Neutrophil (primary cell): Measurements from ENCODE around the gene CEP250.
"Not testable (repeated sequence)": the region's sequence is repeated elsewhere in the genome, so short reads cannot be mapped to it uniquely, and the experiment has no call there.

Experiments
- H3K27ac ChIP-seq: fragments of 200-600 bp; sonication (generic); 2 replicates; pipeline ENCODE4 v1.5.1; 2016; ENCODE audit warnings: mild to moderate bottlenecking, moderate library complexity
- H3K27me3 ChIP-seq: fragments of 200-600 bp; sonication (generic); 2 replicates; pipeline ENCODE4 v1.6.0; 2016; ENCODE audit warnings: mild to moderate bottlenecking
- H3K36me3 ChIP-seq: fragments of 200-600 bp; sonication (generic); 2 replicates; pipeline ENCODE4 v1.5.1; 2017
- H3K4me1 ChIP-seq, 2 experiments: fragments of 200-600 bp in 1 of 2; sonication (generic) in 1 of 2; 1 replicate in 1 of 2; 2 replicates in 1 of 2; pipeline versions ENCODE4 v1.5.1 to v1.6.1; 2013 to 2016; ENCODE audit warnings: low read depth in 1 of 2, low read length in 1 of 2, mild to moderate bottlenecking in 1 of 2, moderate library complexity in 1 of 2; ENCODE audit not compliant: control insufficient read depth in 1 of 2, insufficient read depth in 1 of 2
- H3K4me3 ChIP-seq, 2 experiments: fragments of 200-600 bp in 1 of 2; sonication (generic) in 1 of 2; 1 replicate in 1 of 2; 2 replicates in 1 of 2; pipeline ENCODE4 v1.5.1; 2013 to 2016; ENCODE audit warnings: low read depth in 1 of 2, low read length in 1 of 2, mild to moderate bottlenecking in 1 of 2, moderate library complexity in 1 of 2
- H3K9me3 ChIP-seq: fragments of 200-600 bp; sonication (generic); 2 replicates; pipeline ENCODE4 v1.5.1; 2016
- TF ChIP-seq, protein P1 (sequence below): fragments of 200-600 bp; sonication (generic); IDR thresholded peaks from 2 replicates; pipeline ENCODE4 v1.5.1; 2016; ENCODE audit warnings: antibody characterized with exemption

CEP250 gene

DNA sequence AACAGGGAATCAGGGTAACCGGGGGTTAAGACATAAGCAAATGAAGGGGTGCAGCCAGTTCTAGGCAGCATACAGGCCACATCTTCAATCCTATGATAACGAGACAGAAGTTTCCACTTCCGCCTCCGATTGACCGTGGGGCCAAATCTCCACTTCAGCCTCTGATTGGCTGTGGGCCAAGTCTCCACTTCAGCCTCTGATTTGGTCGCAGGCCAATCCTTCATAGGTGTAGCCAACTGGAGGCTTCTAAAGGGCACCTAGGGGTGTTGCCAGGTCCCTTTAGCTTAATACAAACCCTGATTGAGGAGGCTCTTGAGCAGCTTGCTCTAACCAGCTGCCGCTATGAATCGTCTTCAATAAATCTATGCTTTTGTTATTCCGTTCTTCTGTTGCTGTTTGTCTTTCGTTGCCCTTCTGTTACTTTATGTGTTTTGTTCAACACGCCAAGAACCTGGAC, 84.4 kb downstream of the CEP250 start:
- Histone ChIP-seq H3K4me3 (no peak overlapping the region), H3K27me3 (no peaks in the 10 kb centered on the region), H3K9me3 (no peaks in the 10 kb centered on the region), H3K36me3 (no peaks in the 10 kb centered on the region), H3K27ac (no peak overlapping the region), H3K4me1 (peaks cover 6 to 11% of the 10 kb centered on the region in 2 experiments)
- TF ChIP-seq, protein P1, sequence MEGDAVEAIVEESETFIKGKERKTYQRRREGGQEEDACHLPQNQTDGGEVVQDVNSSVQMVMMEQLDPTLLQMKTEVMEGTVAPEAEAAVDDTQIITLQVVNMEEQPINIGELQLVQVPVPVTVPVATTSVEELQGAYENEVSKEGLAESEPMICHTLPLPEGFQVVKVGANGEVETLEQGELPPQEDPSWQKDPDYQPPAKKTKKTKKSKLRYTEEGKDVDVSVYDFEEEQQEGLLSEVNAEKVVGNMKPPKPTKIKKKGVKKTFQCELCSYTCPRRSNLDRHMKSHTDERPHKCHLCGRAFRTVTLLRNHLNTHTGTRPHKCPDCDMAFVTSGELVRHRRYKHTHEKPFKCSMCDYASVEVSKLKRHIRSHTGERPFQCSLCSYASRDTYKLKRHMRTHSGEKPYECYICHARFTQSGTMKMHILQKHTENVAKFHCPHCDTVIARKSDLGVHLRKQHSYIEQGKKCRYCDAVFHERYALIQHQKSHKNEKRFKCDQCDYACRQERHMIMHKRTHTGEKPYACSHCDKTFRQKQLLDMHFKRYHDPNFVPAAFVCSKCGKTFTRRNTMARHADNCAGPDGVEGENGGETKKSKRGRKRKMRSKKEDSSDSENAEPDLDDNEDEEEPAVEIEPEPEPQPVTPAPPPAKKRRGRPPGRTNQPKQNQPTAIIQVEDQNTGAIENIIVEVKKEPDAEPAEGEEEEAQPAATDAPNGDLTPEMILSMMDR: no peak

- Histone ChIP-seq H3K36me3 (no peaks in the 10 kb centered on the region), H3K27ac (peak overlapping the region; percentile 87), H3K4me1 (peaks cover 6 to 11% of the 10 kb centered on the region in 2 experiments), H3K4me3 (peak overlapping the region; percentile 72 to 84), H3K9me3 (no peaks in the 10 kb centered on the region), H3K27me3 (no peaks in the 10 kb centered on the region)
- TF ChIP-seq, protein P1: no peak
Measured at GRCh38 chr20:35541118-35541782, 85.9 kb downstream of the CEP250 start.

GRCh38 chr20:35541783-35542662, 86.6 kb downstream of the CEP250 start, which contains the start of gene ERGIC3:
Gene ERGIC3 (plus strand): TSS chr20:35542078. CDS start chr20:35542098, 20 bp downstream.
- peaks cover 6 to 11% of the 10 kb centered on the region in 2 experiments for H3K4me1 ChIP-seq
- no peaks in the 10 kb centered on the region for H3K36me3 ChIP-seq
- peak within 1 kb of the TSS; percentile 87 for H3K27ac ChIP-seq
- H3K9me3 ChIP-seq: no peaks in the 10 kb centered on the region
- TF ChIP-seq, protein P1: peak; percentile 38
- H3K4me3 ChIP-seq: peak within 1 kb of the TSS; percentile 72 to 84
- no peaks in the 10 kb centered on the region for H3K27me3 ChIP-seq

- Histone ChIP-seq H3K4me3 (no peak overlapping the region), H3K36me3 (peaks cover 9% of the 10 kb centered on the region), H3K27me3 (no peaks in the 10 kb centered on the region), H3K9me3 (no peaks in the 10 kb centered on the region), H3K4me1 (peaks cover 6 to 11% of the 10 kb centered on the region in 2 experiments), H3K27ac (peak overlapping the region; percentile 87)
- TF ChIP-seq, protein P1: no peak
Measured at GRCh38 chr20:35542990-35543389, 87.6 kb downstream of the CEP250 start.

- Histone ChIP-seq H3K27ac (no peak overlapping the region), H3K27me3 (no peaks in the 10 kb centered on the region), H3K4me1 (peaks cover 6 to 11% of the 10 kb centered on the region in 2 experiments), H3K4me3 (no peak overlapping the region), H3K9me3 (no peaks in the 10 kb centered on the region), H3K36me3 (peaks cover 23% of the 10 kb centered on the region)
- TF ChIP-seq, protein P1: no peak
Measured at GRCh38 chr20:35544436-35544835, 89.0 kb downstream of the CEP250 start.

DNA sequence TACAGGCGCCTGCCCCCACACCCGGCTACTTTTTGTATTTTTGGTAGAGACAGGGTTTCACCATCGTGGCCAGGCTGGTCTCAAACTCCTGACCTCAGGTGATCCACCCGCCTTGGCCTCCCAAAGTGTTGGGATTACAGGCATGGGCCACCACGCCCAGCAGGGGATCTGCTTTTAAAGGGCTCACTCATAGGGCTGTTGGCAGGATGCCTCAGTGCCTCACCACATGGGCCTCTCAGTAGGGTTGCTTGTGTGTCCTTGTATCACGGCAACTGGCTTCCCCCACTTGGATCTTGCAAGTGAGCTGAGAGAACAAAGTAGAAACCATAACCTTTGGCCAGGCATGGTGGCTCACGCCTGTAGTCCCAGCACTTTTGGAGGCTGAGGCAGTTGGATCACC, 89.5 kb downstream of the CEP250 start:
- H3K27ac ChIP-seq, H3K9me3 ChIP-seq, H3K4me3 ChIP-seq, H3K27me3 ChIP-seq: not testable (repeated sequence)
- Histone ChIP-seq H3K4me1 (peaks cover 6 to 11% of the 10 kb centered on the region in 2 experiments), H3K36me3 (peaks cover 28% of the 10 kb centered on the region)
